Activated B cell treated with CpG ODN at 0.5 μM for 24 hours (primary cell): Measurements from ENCODE around the gene ARRB1. TPM values are rescaled to one million over a fixed set of nuclear protein-coding genes. Genes with fewer than 3 reads are reported as not detected.
A peak's percentile ranks its signal among the peaks of the same experiment; 100 is the strongest.

Experiments
- ATAC-seq: fragments of 200-7000 bp; cut with Tn5 transposase; one replicate; pipeline ENCODE4 v1.10.0; 2021; ENCODE audit warnings: low read depth, mild to moderate bottlenecking, moderate library complexity
- CTCF ChIA-PET: fragments of 350-600 bp; sonication (Branson Sonifier 250); formaldehyde crosslinking; loops from one replicate; lab custom pipeline; 2021; ENCODE audit warnings: antibody characterized with exemption; lab: Charles Lee
- POLR2A ChIA-PET: fragments of 350-600 bp; sonication (Branson Sonifier 250); formaldehyde crosslinking; loops from one replicate; lab custom pipeline; 2021; ENCODE audit warnings: antibody characterized with exemption; lab: Charles Lee
- DNase-seq: peaks from one replicate; pipeline ENCODE4 v3.0.0; 2022
- H3K27ac Mint-ChIP-seq: one replicate; pipeline ENCODE4 v1.8.0; 2020; ENCODE audit warnings: mixed read lengths
- H3K27me3 Mint-ChIP-seq: one replicate; pipeline ENCODE4 v1.8.0; 2021; ENCODE audit warnings: mixed read lengths
- H3K36me3 Mint-ChIP-seq: one replicate; pipeline ENCODE4 v1.8.0; 2021; ENCODE audit warnings: low read depth, mixed read lengths
- H3K4me1 Mint-ChIP-seq: one replicate; pipeline ENCODE4 v1.8.0; 2021; ENCODE audit warnings: mixed read lengths
- H3K4me3 Mint-ChIP-seq: one replicate; pipeline ENCODE4 v1.8.0; 2020; ENCODE audit warnings: mild to moderate bottlenecking, mixed read lengths
- H3K9me3 Mint-ChIP-seq: one replicate; pipeline ENCODE4 v1.8.0; 2020; ENCODE audit warnings: mixed read lengths
- CTCF ChIP-seq: fragments of 200-600 bp; IDR thresholded peaks from one replicate; pipeline ENCODE4 v1.8.0; 2022; ENCODE audit warnings: antibody characterized with exemption, mild to moderate bottlenecking
- intact Hi-C: fragments of 100-400 bp; cut with micrococcal nuclease; formaldehyde crosslinking; loops from one replicate; pipeline ENCODE4 v1.15.1; 2024
- total RNA-seq: library from RNA; stranded (reverse); gene quantifications from 2 replicates; pipeline ENCODE4 v1.2.3, GENCODE V29; 2022

Gene ARRB1
- total RNA-seq, 1 donor from 2014 or later, result 0.62 TPM

- H3K27ac Mint-ChIP-seq, result no peak overlapping the region
- CTCF ChIA-PET, result interaction anchor here (0.5 kb wide), 1 partner anchor 139 kb away, joined by 3 read pairs; no protein-coding TSS in a partner anchor
Observed at GRCh38 chr11:75394085-75394840, 42.8 kb upstream of the ARRB1 start.

GRCh38 chr11:75389925-75390324 is 38.5 kb upstream of the ARRB1 start:
- ChIA-PET POLR2A (interaction anchor here (0.6 kb wide), 1 partner anchor 10 kb away, joined by 3 read pairs; no protein-coding TSS in a partner anchor), CTCF (interaction anchor here (1.2 to 5.3 kb wide), 5 partner anchors 8 to 143 kb away, joined by 3 to 34 read pairs (median 4); partner anchors contain the start of gene RPS3)
- H3K36me3 Mint-ChIP-seq, result no peaks in the 10 kb centered on the region
- H3K27me3 Mint-ChIP-seq, result peaks cover 12% of the 10 kb centered on the region
- no peak for TF ChIP-seq CTCF
- intact Hi-C loops, result loop anchor here (10.0 kb wide), 3 partner anchors 435 to 995 kb away; partner anchors contain the start of gene PGM2L1
- DNase-seq (no peak), ATAC-seq (no peak)
- H3K4me3 Mint-ChIP-seq, result no peak overlapping the region
- H3K4me1 Mint-ChIP-seq, result no peaks in the 10 kb centered on the region
- H3K9me3 Mint-ChIP-seq, result no peaks in the 10 kb centered on the region
- H3K27ac Mint-ChIP-seq, result no peak overlapping the region

More at GRCh38 chr11:75394085-75394840, 42.8 kb upstream of the ARRB1 start:
- TF ChIP-seq CTCF, result no peak
- peaks cover 2% of the 10 kb centered on the region for H3K4me1 Mint-ChIP-seq
- peaks cover 11% of the 10 kb centered on the region for H3K27me3 Mint-ChIP-seq
- no peak overlapping the region for H3K4me3 Mint-ChIP-seq
- intact Hi-C loops, result loop anchor here (10.0 kb wide), 2 partner anchors 439 to 999 kb away; partner anchors contain the start of gene PGM2L1
- no peak for ATAC-seq
- POLR2A ChIA-PET, result no interaction called here
- no peaks in the 10 kb centered on the region for H3K9me3 Mint-ChIP-seq
- peaks cover under 1% of the 10 kb centered on the region for H3K36me3 Mint-ChIP-seq
- no peak for DNase-seq

GRCh38 chr11:75389276-75389605 is 37.8 kb upstream of the ARRB1 start:
- DNase-seq, result no peak
- Mint-ChIP-seq H3K9me3 (no peaks in the 10 kb centered on the region), H3K27ac (no peak overlapping the region), H3K36me3 (no peaks in the 10 kb centered on the region), H3K27me3 (peaks cover 16% of the 10 kb centered on the region), H3K4me1 (peaks cover 4% of the 10 kb centered on the region), H3K4me3 (no peak overlapping the region)
- intact Hi-C loops, result loop anchor here (10.0 kb wide), 1 partner anchor 926 kb away; no protein-coding TSS in a partner anchor
- ChIA-PET POLR2A (no interaction called here), CTCF (interaction anchor here (0.9 to 9.8 kb wide), 8 partner anchors 8 to 144 kb away, joined by 3 to 177 read pairs (median 4); partner anchors contain the start of genes GDPD5 and RPS3)
- TF ChIP-seq CTCF, result no peak
- no peak for ATAC-seq

- intact Hi-C loops, result loop anchor here (1.0 to 10.0 kb wide), 3 partner anchors 57 to 926 kb away; no protein-coding TSS in a partner anchor
- Mint-ChIP-seq H3K27ac (no peak overlapping the region), H3K4me3 (no peak overlapping the region), H3K36me3 (no peaks in the 10 kb centered on the region), H3K4me1 (peaks cover 4% of the 10 kb centered on the region), H3K9me3 (no peaks in the 10 kb centered on the region), H3K27me3 (peaks cover 16% of the 10 kb centered on the region)
- ChIA-PET POLR2A (no interaction called here), CTCF (interaction anchor here (0.9 to 9.8 kb wide), 9 partner anchors 9 to 145 kb away, joined by 3 to 177 read pairs (median 4); partner anchors contain the start of genes GDPD5 and RPS3)
- ATAC-seq (peak; percentile 92), DNase-seq (peak; percentile 33)
- TF ChIP-seq CTCF, result no peak
Observed at GRCh38 chr11:75388386-75389275, 37.2 kb upstream of the ARRB1 start.
